Mesenchymal stem cell (in vitro differentiated cells and primary cell): ENCODE results near the gene SLC28A1.

Source experiments
- DNase-seq: peaks from one replicate; pipeline ENCODE4 v3.0.0-alpha.2; 2013
- H2AFZ ChIP-seq: one replicate; pipeline ENCODE4 v1.6.1; 2013; ENCODE audit warnings: low read depth, mild to moderate bottlenecking, control low read depth, inconsistent platforms, low read length, moderate library complexity
- H2AK5ac ChIP-seq: 2 replicates; pipeline ENCODE4 v1.6.1; 2013; ENCODE audit warnings: low read length, moderate library complexity, mild to moderate bottlenecking, inconsistent platforms; ENCODE audit not compliant: severe bottlenecking
- H2BK120ac ChIP-seq: one replicate; pipeline ENCODE4 v1.6.1; 2013; ENCODE audit warnings: low read depth, mild to moderate bottlenecking, inconsistent platforms, low read length, moderate library complexity
- H2BK12ac ChIP-seq, 2 experiments: one replicate each; pipeline ENCODE4 v1.6.1; 2013; ENCODE audit warnings: inconsistent platforms in 2 of 2, low read length in 2 of 2, mild to moderate bottlenecking in 2 of 2, moderate library complexity in 2 of 2, control low read depth in 1 of 2
- H2BK15ac ChIP-seq: one replicate; pipeline ENCODE4 v1.6.1; 2013; ENCODE audit warnings: mild to moderate bottlenecking, low read depth, inconsistent platforms; ENCODE audit not compliant: poor library complexity, severe bottlenecking
- H2BK5ac ChIP-seq: 2 replicates; pipeline ENCODE4 v1.6.1; 2013; ENCODE audit warnings: low read depth, mild to moderate bottlenecking, low read length, control low read depth, inconsistent platforms; ENCODE audit not compliant: poor library complexity, severe bottlenecking
- H3K14ac ChIP-seq, 2 experiments: one replicate each; pipeline ENCODE4 v1.6.1; 2013; ENCODE audit warnings: inconsistent platforms in 2 of 2, low read length in 2 of 2, control low read depth in 1 of 2, mild to moderate bottlenecking in 1 of 2, moderate library complexity in 1 of 2
- H3K18ac ChIP-seq, 2 experiments: one replicate each; pipeline ENCODE4 v1.6.1; 2013; ENCODE audit warnings: inconsistent platforms in 2 of 2, low read length in 2 of 2, control low read depth in 1 of 2, low read depth in 1 of 2, mild to moderate bottlenecking in 1 of 2
- H3K23ac ChIP-seq, 2 experiments: one replicate each; pipeline ENCODE4 v1.6.1; 2013; ENCODE audit warnings: inconsistent platforms in 2 of 2, low read length in 2 of 2, mild to moderate bottlenecking in 2 of 2, moderate library complexity in 2 of 2, control low read depth in 1 of 2
- H3K27ac ChIP-seq: 2 replicates; pipeline ENCODE4 v1.5.1; 2013; ENCODE audit warnings: mild to moderate bottlenecking, moderate library complexity, low read length, control low read depth, inconsistent platforms; ENCODE audit not compliant: poor library complexity, severe bottlenecking
- H3K27me3 ChIP-seq, 2 experiments: 2 replicates each; pipeline versions ENCODE4 v1.6.1 to v1.7.0; 2013; ENCODE audit warnings: low read length in 2 of 2, mild to moderate bottlenecking in 2 of 2, moderate library complexity in 2 of 2, control low read depth in 1 of 2, inconsistent platforms in 1 of 2; ENCODE audit not compliant: control insufficient read depth in 1 of 2, insufficient read depth in 1 of 2
- H3K36me3 ChIP-seq, 2 experiments: 2 replicates each; pipeline versions ENCODE4 v1.6.1 to v1.7.0; 2013; ENCODE audit warnings: low read length in 2 of 2, control low read depth in 1 of 2, inconsistent platforms in 1 of 2, low read depth in 1 of 2, mild to moderate bottlenecking in 1 of 2; ENCODE audit not compliant: insufficient read depth in 2 of 2, control insufficient read depth in 1 of 2
- H3K4ac ChIP-seq, 2 experiments: one replicate each; pipeline ENCODE4 v1.6.1; 2013; ENCODE audit warnings: inconsistent platforms in 2 of 2, low read length in 2 of 2, mild to moderate bottlenecking in 2 of 2, moderate library complexity in 2 of 2, control low read depth in 1 of 2, low read depth in 1 of 2
- H3K4me1 ChIP-seq: 2 replicates; pipeline ENCODE4 v1.6.1; 2013; ENCODE audit warnings: low read depth, low read length, control low read depth; ENCODE audit not compliant: control insufficient read depth, insufficient read depth
- H3K4me2 ChIP-seq: 2 replicates; pipeline ENCODE4 v1.6.1; 2013; ENCODE audit warnings: low read length, mild to moderate bottlenecking, inconsistent platforms; ENCODE audit not compliant: poor library complexity, severe bottlenecking
- H3K4me3 ChIP-seq, 2 experiments: 2 replicates each; pipeline versions ENCODE4 v1.5.1 to v1.7.0; 2013; ENCODE audit warnings: low read length in 2 of 2, mild to moderate bottlenecking in 2 of 2, control low read depth in 1 of 2, low read depth in 1 of 2; ENCODE audit not compliant: insufficient read depth in 1 of 2
- H3K79me1 ChIP-seq: replicated peaks from 2 replicates; pipeline ENCODE4 v1.6.1; 2013; ENCODE audit warnings: mild to moderate bottlenecking, control low read depth, low read length, inconsistent platforms; ENCODE audit not compliant: poor library complexity, severe bottlenecking
- H3K9ac ChIP-seq: 2 replicates; pipeline ENCODE4 v1.7.0; 2013; ENCODE audit warnings: mild to moderate bottlenecking, low read length, moderate library complexity
- H3K9me3 ChIP-seq: 2 replicates; pipeline ENCODE4 v1.7.0; 2013; ENCODE audit warnings: mild to moderate bottlenecking, low read length; ENCODE audit not compliant: control insufficient read depth
- H4K8ac ChIP-seq: one replicate; pipeline ENCODE4 v1.6.1; 2013; ENCODE audit warnings: inconsistent platforms, mild to moderate bottlenecking, low read length, moderate library complexity
- H4K91ac ChIP-seq: one replicate; pipeline ENCODE4 v1.6.1; 2013; ENCODE audit warnings: mild to moderate bottlenecking, low read length, inconsistent platforms
- WGBS: methylation state at CpG from one replicate; pipeline ENCODE4 v1.1.7; 2013; ENCODE audit warnings: mixed read lengths; 5-methylcytosine and 5-hydroxymethylcytosine counted together

The SLC28A1 gene

DNA sequence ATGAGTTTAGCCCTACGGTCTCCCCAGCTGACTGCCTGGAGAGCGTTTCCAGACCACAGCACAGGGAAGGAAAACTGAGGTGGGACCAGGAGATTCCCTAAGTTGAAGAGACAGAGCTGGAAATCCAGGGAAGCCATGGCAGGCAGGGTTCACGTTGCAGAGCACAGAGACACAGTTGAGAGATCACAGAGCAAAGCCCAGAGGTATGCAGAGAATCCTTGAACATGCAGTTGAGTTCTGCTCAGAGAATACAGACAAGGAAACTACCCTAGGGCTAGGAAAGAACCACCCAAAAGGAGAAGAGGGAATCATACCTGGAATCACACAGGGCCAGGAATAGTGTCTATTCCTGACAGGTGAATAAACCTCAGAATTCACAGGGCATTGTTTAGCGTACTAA lies 14.3 kb downstream of the SLC28A1 start:
- Histone ChIP-seq H3K4me3 (no peak overlapping the region), H3K27me3 (no peaks in the 10 kb centered on the region), H4K91ac (no peak overlapping the region), H3K4ac (no peak overlapping the region), H2AFZ (no peak overlapping the region), H3K4me2 (no peak overlapping the region), H2BK12ac (no peak overlapping the region), H3K9ac (no peak overlapping the region), H3K4me1 (peaks cover 3% of the 10 kb centered on the region), H3K18ac (no peak overlapping the region), H3K9me3 (no peaks in the 10 kb centered on the region), H3K14ac (no peak overlapping the region), H2BK5ac (no peak overlapping the region), H2BK120ac (no peak overlapping the region), H4K8ac (no peak overlapping the region), H3K23ac (no peak overlapping the region), H3K36me3 (no peaks in the 10 kb centered on the region), H2AK5ac (no peak overlapping the region), H2BK15ac (no peak overlapping the region), H3K27ac (no peak overlapping the region), H3K79me1 (no peaks in the 10 kb centered on the region)
- 69% methylated on average over 4 of the region's 4 CpGs for WGBS
- DNase-seq = no peak

- Histone ChIP-seq H3K9ac (no peak overlapping the region), H4K8ac (no peak overlapping the region), H3K4ac (no peak overlapping the region), H3K23ac (no peak overlapping the region), H4K91ac (no peak overlapping the region), H3K4me2 (no peak overlapping the region), H3K18ac (no peak overlapping the region), H2BK12ac (no peak overlapping the region), H2BK15ac (no peak overlapping the region), H3K79me1 (no peaks in the 10 kb centered on the region), H3K27me3 (no peaks in the 10 kb centered on the region), H2AFZ (no peak overlapping the region), H3K27ac (no peak overlapping the region), H3K4me3 (no peak overlapping the region), H3K9me3 (no peaks in the 10 kb centered on the region), H3K14ac (no peak overlapping the region), H3K4me1 (peaks cover 3% of the 10 kb centered on the region), H2AK5ac (no peak overlapping the region), H3K36me3 (no peaks in the 10 kb centered on the region), H2BK120ac (no peak overlapping the region), H2BK5ac (no peak overlapping the region)
- no peak for DNase-seq
- 91% methylated on average over 7 of the region's 7 CpGs for WGBS
Observed at GRCh38 chr15:84899750-84900149, 15.3 kb downstream of the SLC28A1 start.

DNA sequence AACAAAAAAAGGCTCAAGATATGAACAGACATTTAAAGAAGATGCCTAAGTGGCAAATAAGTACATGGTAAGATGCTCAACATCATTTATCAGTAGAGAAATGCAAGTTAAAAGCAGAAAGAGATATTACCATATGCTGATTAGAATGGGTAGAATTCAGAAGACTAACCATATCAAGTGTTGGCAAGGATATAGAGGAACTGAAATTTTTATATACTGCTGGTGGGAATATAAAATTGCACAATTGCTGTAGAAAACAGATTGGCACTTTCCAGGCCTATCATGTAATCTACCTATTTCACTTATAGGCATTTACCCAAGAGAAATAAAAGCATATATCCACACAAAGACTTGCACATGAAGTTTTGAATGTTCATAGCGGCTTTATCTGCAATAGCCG lies 17.1 kb downstream of the SLC28A1 start:
- H3K14ac ChIP-seq = no peak overlapping the region
- no peak overlapping the region for H3K18ac ChIP-seq
- no peak overlapping the region for H2BK120ac ChIP-seq
- H2BK12ac ChIP-seq = no peak overlapping the region
- H4K91ac ChIP-seq = no peak overlapping the region
- H2AFZ ChIP-seq = no peak overlapping the region
- H3K4me3 ChIP-seq = no peak overlapping the region
- H3K79me1 ChIP-seq = no peaks in the 10 kb centered on the region
- WGBS = 92% methylated on average over 2 of the region's 2 CpGs
- no peak overlapping the region for H3K23ac ChIP-seq
- no peak overlapping the region for H2BK5ac ChIP-seq
- no peaks in the 10 kb centered on the region for H3K36me3 ChIP-seq
- no peak overlapping the region for H3K9ac ChIP-seq
- no peak overlapping the region for H2AK5ac ChIP-seq
- no peak overlapping the region for H4K8ac ChIP-seq
- DNase-seq = no peak
- H3K9me3 ChIP-seq = no peaks in the 10 kb centered on the region
- no peak overlapping the region for H2BK15ac ChIP-seq
- H3K4me1 ChIP-seq = peaks cover 5% of the 10 kb centered on the region
- H3K27me3 ChIP-seq = no peaks in the 10 kb centered on the region
- no peak overlapping the region for H3K27ac ChIP-seq
- no peak overlapping the region for H3K4ac ChIP-seq
- no peak overlapping the region for H3K4me2 ChIP-seq

DNA sequence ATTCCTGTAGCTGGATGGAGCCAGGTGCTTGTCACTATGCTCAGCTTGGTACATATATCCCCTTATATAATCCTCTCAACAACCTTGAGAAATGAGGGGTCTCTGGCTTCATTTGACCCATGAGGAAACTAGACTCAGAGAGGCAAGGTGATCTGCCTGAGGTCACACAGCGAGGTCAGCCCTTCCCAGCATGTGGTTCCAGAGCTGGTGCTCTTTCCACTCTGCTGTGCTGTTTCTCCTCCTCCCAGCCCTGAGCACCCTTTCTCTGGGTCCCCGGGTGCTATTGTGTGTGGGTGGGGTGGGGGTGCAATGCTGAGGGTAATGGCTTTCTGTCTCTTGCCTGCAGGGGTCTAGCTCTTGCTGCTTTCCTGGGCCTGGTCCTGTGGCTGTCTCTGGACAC lies 19.3 kb downstream of the SLC28A1 start:
- Histone ChIP-seq H2BK15ac (no peak overlapping the region), H3K4ac (no peak overlapping the region), H2BK120ac (no peak overlapping the region), H2AFZ (no peak overlapping the region), H3K18ac (no peak overlapping the region), H3K79me1 (no peaks in the 10 kb centered on the region), H3K4me1 (peaks cover 8% of the 10 kb centered on the region), H3K9me3 (no peaks in the 10 kb centered on the region), H3K36me3 (no peaks in the 10 kb centered on the region), H3K4me3 (no peak overlapping the region), H2AK5ac (no peak overlapping the region), H3K14ac (no peak overlapping the region), H4K91ac (no peak overlapping the region), H3K23ac (no peak overlapping the region), H3K9ac (no peak overlapping the region), H2BK5ac (no peak overlapping the region), H3K4me2 (no peak overlapping the region), H3K27me3 (no peaks in the 10 kb centered on the region), H3K27ac (no peak overlapping the region), H2BK12ac (no peak overlapping the region), H4K8ac (no peak overlapping the region)
- 92% methylated on average over 2 of the region's 2 CpGs for WGBS
- no peak for DNase-seq
